Fibroblast of lung (primary cell): Measurements from ENCODE around the gene ARHGAP42.

Experiments
- CTCF ChIP-seq, 2 donors: IDR thresholded peaks in 1 of 2; conservative IDR thresholded peaks in 1 of 2; 1 replicate in 1 of 2; 2 replicates in 1 of 2; pipeline ENCODE4 v1.5.1; 2011 to 2012; ENCODE audit warnings: low read length in 2 of 2, control low read depth in 1 of 2, inconsistent platforms in 1 of 2, low read depth in 1 of 2, mild to moderate bottlenecking in 1 of 2
- EZH2 ChIP-seq: IDR thresholded peaks from 2 replicates; pipeline ENCODE4 v1.5.1; 2012; ENCODE audit warnings: low read length, control low read depth, mild to moderate bottlenecking; ENCODE audit errors: missing control alignments

DNA sequence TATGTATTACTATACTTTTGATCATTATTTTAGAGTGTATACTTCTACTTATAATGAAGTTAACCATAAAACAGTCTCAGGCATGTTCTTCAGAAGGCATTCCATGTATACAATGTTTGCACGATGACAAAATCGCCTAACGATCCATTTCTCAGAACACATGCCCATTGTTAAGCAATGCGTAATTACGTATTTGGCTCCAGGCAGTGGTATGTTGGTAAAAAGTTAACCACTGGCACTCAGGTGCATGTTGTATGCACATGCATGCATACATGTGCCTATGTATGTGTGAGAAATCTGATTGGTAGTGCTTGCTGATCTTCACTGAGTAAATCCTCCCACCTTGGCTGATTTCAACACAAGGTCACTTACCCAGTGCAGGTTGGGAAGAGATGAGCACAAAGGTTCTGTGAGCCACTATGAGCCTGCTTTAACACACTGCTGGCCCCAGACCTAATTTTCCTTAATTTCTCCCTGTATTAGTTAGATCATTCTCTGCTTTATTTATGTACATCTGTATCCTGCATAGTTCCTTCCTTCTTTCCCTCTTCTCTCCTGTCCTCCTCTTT, 164.6 kb downstream of the ARHGAP42 start:
- TF ChIP-seq CTCF (conservative IDR thresholded peaks at IDR 0.05 in 1 of 2, IDR thresholded peaks at IDR 0.05 in 1 of 2; ENCODE audit: low read depth in 1 of 2, low read length in 2 of 2) (no peak), EZH2 (no peak)
